WTC11 (cell line): ENCODE data around the gene IRF3.

Source experiments
- AFF4 ChIP-seq: sonication (generic); formaldehyde crosslinking; IDR thresholded peaks from 2 replicates; pipeline ENCODE4 v1.8.1; 2023; ENCODE audit warnings: mild to moderate bottlenecking, missing genetic modification reagents, borderline replicate concordance
- ATF3 ChIP-seq: sonication (generic); formaldehyde crosslinking; conservative IDR thresholded peaks from 2 replicates; pipeline ENCODE4 v1.8.1; 2022; ENCODE audit warnings: mild to moderate bottlenecking, missing genetic modification reagents
- CTCF ChIP-seq: fragments of 200-600 bp; IDR thresholded peaks from 2 replicates; pipeline ENCODE4 v1.8.0; 2022; ENCODE audit warnings: antibody characterized with exemption
- GABPB1 ChIP-seq: sonication (generic); formaldehyde crosslinking; IDR thresholded peaks from 2 replicates; pipeline ENCODE4 v1.8.1; 2023; ENCODE audit warnings: mild to moderate bottlenecking, missing genetic modification reagents
- MAX ChIP-seq: sonication (generic); formaldehyde crosslinking; IDR thresholded peaks from 2 replicates; pipeline ENCODE4 v1.8.0; 2022; ENCODE audit warnings: mild to moderate bottlenecking, missing genetic modification reagents
- SP1 ChIP-seq: sonication (generic); formaldehyde crosslinking; conservative IDR thresholded peaks from 2 replicates; pipeline ENCODE4 v1.8.1; 2022; ENCODE audit warnings: missing genetic modification reagents
- STAT6 ChIP-seq: sonication (generic); formaldehyde crosslinking; conservative IDR thresholded peaks from 2 replicates; pipeline ENCODE4 v1.8.1; 2023; ENCODE audit warnings: mild to moderate bottlenecking, low read depth, missing genetic modification reagents, moderate library complexity
- ZNF396 ChIP-seq: fragments of 250-450 bp; sonication (Bioruptor Pico); IDR thresholded peaks from 2 replicates; pipeline ENCODE4 v1.8.0; 2021; ENCODE audit warnings: mild to moderate bottlenecking, moderate library complexity, borderline replicate concordance
- ZNF512 ChIP-seq: sonication (generic); formaldehyde crosslinking; IDR thresholded peaks from 2 replicates; pipeline ENCODE4 v1.8.1; 2022; ENCODE audit warnings: missing genetic modification reagents, borderline replicate concordance
- TF ChIP-seq, protein P1 (sequence below): fragments of 250-450 bp; sonication (Bioruptor Pico); IDR thresholded peaks from 2 replicates; pipeline ENCODE4 v1.9.0; 2021; ENCODE audit warnings: mild to moderate bottlenecking
- TF ChIP-seq, protein P2 (sequence below): sonication (generic); formaldehyde crosslinking; IDR thresholded peaks from 2 replicates; pipeline ENCODE4 v1.8.0; 2023; ENCODE audit warnings: mild to moderate bottlenecking, missing genetic modification reagents
- TF ChIP-seq, protein P3 (sequence below): sonication (generic); formaldehyde crosslinking; IDR thresholded peaks from 2 replicates; pipeline ENCODE4 v1.8.1; 2023; ENCODE audit warnings: mild to moderate bottlenecking, missing genetic modification reagents, moderate library complexity

GRCh38 chr19:49658139-49658517 is 7.5 kb downstream of the IRF3 start:
- TF ChIP-seq, protein P1, sequence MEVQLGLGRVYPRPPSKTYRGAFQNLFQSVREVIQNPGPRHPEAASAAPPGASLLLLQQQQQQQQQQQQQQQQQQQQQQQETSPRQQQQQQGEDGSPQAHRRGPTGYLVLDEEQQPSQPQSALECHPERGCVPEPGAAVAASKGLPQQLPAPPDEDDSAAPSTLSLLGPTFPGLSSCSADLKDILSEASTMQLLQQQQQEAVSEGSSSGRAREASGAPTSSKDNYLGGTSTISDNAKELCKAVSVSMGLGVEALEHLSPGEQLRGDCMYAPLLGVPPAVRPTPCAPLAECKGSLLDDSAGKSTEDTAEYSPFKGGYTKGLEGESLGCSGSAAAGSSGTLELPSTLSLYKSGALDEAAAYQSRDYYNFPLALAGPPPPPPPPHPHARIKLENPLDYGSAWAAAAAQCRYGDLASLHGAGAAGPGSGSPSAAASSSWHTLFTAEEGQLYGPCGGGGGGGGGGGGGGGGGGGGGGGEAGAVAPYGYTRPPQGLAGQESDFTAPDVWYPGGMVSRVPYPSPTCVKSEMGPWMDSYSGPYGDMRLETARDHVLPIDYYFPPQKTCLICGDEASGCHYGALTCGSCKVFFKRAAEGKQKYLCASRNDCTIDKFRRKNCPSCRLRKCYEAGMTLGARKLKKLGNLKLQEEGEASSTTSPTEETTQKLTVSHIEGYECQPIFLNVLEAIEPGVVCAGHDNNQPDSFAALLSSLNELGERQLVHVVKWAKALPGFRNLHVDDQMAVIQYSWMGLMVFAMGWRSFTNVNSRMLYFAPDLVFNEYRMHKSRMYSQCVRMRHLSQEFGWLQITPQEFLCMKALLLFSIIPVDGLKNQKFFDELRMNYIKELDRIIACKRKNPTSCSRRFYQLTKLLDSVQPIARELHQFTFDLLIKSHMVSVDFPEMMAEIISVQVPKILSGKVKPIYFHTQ (CRISPR knock-in tag): no peak
- TF ChIP-seq CTCF (no peak), STAT6 (no peak), AFF4 (CRISPR knock-in tag) (no peak), MAX (CRISPR knock-in tag) (no peak), ATF3 (CRISPR knock-in tag) (no peak), GABPB1 (no peak), SP1 (CRISPR knock-in tag) (no peak), ZNF396 (CRISPR knock-in tag) (no peak), ZNF512 (CRISPR knock-in tag) (no peak)
- TF ChIP-seq, protein P2, sequence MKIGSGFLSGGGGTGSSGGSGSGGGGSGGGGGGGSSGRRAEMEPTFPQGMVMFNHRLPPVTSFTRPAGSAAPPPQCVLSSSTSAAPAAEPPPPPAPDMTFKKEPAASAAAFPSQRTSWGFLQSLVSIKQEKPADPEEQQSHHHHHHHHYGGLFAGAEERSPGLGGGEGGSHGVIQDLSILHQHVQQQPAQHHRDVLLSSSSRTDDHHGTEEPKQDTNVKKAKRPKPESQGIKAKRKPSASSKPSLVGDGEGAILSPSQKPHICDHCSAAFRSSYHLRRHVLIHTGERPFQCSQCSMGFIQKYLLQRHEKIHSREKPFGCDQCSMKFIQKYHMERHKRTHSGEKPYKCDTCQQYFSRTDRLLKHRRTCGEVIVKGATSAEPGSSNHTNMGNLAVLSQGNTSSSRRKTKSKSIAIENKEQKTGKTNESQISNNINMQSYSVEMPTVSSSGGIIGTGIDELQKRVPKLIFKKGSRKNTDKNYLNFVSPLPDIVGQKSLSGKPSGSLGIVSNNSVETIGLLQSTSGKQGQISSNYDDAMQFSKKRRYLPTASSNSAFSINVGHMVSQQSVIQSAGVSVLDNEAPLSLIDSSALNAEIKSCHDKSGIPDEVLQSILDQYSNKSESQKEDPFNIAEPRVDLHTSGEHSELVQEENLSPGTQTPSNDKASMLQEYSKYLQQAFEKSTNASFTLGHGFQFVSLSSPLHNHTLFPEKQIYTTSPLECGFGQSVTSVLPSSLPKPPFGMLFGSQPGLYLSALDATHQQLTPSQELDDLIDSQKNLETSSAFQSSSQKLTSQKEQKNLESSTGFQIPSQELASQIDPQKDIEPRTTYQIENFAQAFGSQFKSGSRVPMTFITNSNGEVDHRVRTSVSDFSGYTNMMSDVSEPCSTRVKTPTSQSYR (CRISPR knock-in tag): no peak
- TF ChIP-seq, protein P3, sequence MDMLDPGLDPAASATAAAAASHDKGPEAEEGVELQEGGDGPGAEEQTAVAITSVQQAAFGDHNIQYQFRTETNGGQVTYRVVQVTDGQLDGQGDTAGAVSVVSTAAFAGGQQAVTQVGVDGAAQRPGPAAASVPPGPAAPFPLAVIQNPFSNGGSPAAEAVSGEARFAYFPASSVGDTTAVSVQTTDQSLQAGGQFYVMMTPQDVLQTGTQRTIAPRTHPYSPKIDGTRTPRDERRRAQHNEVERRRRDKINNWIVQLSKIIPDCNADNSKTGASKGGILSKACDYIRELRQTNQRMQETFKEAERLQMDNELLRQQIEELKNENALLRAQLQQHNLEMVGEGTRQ (CRISPR knock-in tag): no peak
